ENCODE data around the gene MSH2.
"Not testable (repeated sequence)": the region's sequence is repeated elsewhere in the genome, so short reads cannot be mapped to it uniquely, and the experiment has no call there.

Gene MSH2

DNA sequence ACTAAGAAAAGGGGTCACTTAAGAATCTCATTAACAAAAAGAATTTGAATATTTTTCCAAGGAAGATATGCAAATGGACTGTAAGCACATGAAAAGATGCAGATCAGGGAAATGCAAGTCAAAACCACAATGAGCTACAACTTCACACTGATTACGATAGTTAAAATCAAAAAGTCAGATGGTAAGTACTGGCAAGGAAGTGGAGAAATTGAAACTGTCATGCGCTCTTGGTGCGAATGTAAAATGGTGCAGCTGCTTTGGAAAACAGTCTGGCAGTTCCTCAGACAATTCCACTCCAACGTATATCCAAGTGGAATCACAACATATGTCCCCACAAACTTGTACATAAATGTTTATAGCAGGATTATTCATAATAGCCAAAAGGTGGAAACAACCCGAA, 81.4 kb downstream of the MSH2 start:
- no peak for DNase-seq (ENCODE audit: low read depth)

DNA sequence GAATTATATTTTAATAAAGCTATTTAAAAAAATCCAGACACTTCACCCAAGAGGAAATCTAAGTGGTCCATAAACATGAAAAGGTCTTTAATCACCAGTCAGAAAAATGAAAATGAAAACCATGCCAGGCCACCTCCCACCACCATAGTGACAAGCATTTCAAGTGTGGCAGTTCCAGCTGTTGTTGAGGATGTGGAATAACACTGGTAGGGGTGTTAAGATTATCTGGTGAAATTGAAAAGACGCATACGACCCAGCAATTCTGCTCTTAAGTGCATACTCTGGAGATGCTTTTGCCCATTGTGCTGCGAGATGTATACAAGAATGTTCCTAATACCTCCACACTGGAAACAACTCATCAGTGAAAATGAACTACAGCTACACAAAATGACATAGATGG, 82.2 kb downstream of the MSH2 start:
- no peak for DNase-seq (ENCODE audit: low read depth)

DNA sequence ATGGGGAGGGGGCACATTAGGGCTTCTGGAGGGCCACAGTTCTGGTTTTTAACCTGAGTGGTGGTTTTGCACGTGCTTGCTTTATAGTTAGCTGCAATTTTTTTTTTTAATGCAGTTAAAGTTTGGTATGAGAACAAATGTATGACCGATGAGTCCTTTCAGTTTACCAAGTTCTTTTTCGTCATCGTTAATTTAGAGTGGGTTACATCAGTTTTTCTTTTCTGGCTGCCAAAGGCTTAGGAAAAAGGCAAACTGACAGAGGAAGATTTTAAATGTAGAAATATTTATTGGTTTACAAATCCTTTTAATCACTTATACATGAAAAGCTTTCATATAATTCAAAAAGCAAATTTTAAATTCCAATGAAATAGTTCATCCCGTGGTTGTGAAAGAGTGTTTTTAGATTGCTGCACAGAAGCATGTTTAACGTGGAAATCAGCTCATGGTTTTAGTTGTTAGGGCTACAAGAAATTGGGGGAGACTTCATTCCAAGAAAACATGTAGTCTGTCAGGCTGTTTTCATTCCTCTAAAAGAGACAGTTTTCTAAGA, 82.9 kb downstream of the MSH2 start:
- no peak for DNase-seq (ENCODE audit: low read depth)

DNA sequence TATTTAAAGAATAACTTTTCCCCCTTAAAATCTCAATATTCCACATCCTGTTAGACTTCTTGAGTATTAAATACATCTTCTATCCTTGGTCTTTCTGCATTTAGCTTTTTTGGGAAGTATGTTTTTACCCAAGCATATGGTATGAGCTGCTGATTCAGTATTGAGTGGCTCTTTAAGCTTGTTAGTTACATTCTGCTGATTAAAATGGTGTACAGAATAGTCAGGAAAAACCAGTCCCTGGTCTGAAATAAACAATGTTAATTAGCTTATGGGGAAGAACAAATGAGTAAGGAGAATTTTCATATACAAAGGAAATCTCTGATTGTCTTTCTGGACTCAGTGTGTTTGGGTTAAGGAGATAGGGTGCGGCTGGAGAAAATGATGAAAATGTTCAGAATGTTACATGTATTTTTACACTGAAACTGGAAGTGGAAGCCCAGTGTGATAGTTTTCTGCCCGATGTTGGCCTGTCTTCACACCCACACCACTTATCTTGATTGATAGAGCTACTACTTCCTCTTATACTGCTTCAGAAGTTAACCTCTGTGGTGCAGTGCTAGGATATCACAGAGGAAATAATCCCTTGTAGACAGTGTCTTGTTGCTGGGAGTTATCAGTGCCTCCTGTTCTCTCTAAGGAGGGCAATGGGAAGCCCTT, 84.0 kb downstream of the MSH2 start:
- no peak for DNase-seq (ENCODE audit: low read depth)

DNA sequence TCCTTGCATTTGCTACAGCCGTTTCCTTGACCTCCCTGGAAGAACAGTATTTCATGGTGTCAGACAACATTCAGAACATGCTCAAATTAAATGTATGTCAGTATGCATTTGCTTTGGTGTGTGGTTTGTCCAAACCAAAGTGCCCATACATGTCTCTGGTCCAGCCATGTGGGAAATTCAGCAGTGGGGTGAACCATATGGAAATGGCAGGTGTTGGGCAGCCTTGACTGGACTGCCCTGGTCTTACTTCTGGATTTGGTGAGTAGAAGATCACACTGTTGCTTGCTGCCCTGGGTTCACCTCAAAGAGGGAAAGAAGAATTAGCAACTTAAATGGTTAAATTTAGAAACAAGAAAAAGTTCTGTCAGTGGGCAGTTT, 84.5 kb downstream of the MSH2 start:
- DNase-seq (ENCODE audit: low read depth), result no peak

DNA sequence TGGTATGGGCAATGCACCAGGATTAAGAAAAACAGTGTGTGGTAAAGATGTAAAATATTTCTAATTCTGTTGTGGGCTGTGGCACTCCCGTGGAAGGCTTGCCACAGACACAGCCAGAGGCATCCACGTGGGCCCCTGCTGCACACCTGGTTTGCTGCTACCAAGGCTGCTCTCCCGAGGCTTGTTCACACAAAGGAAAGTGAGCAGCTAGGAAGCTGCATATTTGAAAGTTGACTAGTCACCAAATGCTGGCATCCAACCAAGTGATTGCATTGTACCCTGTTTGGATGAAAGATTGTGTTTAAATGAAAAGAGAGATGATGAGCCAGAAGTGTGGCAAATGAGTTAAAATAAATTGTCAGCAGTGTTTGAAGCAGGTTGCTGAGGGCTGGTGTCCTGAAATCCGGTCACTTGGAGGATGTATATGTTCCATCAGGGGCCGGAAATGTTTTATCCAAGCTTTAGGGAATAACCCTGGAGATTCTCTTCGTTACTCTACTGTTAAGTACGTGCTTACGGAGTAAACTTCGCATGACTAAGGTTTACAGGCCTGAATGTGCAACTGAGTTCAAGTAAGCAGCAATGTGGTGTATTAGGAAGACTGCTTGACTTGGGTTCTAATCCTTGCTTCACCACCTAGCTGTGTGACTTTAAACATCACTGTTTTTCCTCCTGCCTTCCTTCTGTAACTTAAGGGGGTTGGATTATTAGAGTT, 86.1 kb downstream of the MSH2 start:
- no peak for DNase-seq (ENCODE audit: low read depth)

DNA sequence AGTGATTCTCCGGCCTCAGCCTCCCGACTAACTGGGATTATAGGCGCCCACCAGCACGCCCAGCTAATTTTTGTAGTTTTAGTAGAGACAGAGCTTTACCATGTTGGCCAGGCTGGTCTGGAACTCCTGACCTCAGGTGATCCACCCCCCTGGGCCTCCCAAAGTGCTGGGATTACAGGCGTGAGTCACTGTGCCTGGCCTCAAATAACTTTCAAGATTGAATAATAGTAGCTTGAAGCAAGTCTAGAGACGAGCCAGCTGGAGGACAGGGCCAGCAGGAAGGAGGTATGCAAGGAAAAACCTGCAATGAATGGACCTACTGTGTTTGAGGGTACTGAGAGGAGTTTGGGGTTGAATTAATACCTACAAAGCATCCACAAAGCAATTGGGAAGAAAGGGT, 87.5 kb downstream of the MSH2 start:
- no peak for DNase-seq (ENCODE audit: low read depth)

DNA sequence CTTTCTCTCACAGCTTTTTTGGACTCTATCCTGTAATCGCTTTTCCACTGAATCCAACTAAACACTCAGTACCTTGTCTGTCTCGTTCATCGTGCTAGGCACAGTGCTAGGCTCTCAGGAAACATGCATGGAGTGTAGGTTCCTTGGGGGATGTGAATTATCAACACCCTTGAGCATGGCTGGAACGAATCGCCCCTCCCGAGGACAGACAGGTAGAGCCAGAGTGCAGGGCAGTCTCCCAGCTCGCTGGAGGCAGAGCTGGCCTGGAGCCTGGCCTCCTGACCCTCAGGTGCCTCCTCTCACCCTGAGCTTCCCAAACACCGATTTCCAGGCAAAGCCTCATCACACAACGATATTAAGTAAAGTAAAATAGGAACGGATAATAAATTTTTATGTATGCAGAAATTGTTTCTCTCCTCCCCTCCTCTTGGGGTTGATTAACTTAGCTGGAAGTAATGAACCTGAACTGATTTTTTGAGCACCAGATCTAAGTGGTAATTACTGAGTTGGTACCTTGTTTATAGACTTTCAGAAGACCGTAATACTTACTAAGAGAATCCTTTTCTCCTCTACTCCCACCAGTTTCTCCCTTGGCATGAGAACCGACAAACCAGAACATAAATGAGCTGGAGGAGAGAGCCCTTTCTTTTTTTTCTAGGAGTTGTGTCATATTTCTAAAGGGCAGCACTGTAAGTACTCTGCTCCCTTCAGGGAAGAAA, 90.5 kb downstream of the MSH2 start:
- no peak for DNase-seq (ENCODE audit: low read depth)

DNA sequence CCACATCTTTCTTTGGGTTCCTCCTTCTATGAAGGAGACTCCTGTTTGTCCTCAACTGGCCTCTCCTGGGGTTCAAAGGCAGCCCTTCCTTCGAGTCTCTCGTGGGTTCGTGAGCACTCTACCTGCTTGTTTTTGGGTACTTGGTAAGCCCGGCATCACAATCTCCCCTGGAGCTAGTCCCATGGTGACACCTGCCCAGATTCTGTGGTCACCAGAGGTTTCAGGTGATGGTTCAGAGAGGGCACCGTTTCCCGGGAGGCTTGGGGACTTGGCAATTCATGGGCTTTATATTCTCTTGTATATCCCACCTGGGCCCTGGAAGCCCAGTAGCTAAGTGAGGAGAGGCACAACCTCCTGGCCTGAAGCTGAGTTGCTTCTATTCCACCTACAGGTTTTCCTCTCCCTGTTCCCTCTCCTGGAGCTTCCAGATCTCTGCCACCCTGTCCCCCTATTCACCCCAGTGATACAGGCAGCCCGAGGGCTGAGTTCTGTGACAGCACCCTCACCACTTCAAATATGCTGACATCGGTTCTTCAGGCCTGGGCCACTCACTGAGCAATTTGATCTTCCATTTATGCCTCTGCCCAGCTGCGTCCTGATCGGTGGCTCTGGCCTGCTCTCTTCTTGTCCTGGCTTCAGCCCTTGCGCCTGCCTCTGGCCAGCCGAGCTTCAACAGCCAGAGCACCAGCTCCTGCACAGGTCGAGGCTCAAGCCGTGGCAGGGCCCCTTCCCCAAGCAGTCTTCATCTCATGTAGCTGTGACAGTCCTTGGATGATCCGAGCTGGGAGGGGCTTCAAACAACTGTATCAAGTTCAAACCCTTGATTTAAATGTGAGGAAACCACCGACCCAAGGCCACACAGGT, 91.5 kb downstream of the MSH2 start:
- no peak for DNase-seq (ENCODE audit: low read depth)

DNA sequence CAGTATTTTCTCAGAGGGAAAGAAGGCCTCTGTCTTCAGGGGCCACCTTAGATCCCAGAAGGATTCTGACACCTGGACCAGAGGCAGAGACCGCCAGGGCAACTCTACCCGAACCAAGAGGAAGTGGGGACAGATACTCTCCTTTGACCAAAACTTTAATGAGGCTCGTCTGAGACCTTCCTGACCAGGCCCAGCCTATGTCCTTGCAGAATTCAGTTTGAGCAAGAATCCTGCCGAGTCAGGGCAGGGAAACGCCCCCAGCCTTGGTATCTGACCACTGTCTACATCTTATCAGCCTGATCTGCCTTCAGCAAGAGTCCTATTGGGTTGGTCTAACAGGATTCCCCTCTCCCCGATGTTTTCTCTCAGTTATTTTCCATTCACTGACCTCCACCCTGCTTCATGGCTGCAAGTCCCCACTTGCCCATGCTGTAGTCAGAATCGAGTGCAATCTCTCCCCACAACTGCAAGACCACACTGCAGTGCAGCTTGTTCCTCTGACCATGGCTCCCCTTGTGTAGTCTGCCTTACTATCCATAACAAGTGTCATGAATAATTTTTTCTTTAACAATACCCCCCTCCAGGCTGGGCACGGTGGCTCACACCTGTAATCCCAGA, 95.0 kb downstream of the MSH2 start:
- no peak for DNase-seq (ENCODE audit: low read depth)

DNA sequence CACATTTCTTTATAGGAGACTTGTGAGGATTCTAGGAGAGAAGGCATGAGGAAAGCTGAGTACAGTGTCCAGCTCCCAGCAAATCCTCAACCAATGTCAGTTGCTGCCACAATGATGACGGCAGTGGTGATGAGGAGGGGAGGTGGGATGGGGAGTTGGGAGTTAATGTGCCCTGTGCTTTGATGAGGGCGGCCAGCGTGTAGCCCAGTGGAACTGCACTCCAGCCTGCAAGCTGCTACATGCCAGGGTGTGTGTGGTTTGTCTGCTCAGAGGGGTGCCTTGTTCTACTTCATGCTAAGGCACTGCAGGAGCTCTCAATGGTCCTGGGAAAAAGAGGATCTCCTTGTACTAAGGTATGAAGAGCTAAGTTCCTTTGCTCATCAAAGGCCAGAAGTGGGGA, 96.1 kb downstream of the MSH2 start:
- no peak for DNase-seq (ENCODE audit: low read depth)

DNA sequence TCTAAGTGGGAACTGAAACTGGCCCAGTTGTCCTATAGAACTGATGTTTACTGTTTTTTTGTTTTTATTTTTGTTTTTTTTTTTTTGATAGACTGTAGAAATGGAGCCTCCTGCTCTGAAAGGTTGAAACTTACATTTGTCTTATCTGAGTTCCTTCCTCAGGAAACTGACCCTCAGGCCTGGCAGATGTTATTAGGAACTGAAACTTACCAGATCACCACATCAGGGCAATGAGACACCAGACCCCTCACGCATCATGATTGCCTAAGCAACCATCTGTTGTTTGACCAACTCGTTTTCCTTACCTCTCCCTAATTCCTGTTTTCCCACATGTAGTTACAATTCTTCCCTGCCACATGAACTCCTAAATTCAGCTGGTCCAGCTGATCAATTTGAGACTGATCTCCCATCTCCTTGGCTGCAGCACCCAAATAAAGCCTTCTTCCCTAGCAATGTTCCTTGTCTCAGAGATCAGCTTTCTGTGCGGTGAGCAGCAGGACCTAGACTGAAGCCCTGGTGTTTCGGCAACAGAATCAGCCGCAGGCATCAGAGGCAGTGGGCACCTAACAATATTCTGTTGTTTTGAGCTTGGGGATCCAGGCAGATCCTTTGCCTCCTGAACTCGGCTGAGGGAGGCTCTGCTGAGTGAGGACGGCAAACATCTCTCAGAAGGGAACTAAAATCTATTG, 96.8 kb downstream of the MSH2 start:
- DNase-seq (ENCODE audit: low read depth), result no peak

DNA sequence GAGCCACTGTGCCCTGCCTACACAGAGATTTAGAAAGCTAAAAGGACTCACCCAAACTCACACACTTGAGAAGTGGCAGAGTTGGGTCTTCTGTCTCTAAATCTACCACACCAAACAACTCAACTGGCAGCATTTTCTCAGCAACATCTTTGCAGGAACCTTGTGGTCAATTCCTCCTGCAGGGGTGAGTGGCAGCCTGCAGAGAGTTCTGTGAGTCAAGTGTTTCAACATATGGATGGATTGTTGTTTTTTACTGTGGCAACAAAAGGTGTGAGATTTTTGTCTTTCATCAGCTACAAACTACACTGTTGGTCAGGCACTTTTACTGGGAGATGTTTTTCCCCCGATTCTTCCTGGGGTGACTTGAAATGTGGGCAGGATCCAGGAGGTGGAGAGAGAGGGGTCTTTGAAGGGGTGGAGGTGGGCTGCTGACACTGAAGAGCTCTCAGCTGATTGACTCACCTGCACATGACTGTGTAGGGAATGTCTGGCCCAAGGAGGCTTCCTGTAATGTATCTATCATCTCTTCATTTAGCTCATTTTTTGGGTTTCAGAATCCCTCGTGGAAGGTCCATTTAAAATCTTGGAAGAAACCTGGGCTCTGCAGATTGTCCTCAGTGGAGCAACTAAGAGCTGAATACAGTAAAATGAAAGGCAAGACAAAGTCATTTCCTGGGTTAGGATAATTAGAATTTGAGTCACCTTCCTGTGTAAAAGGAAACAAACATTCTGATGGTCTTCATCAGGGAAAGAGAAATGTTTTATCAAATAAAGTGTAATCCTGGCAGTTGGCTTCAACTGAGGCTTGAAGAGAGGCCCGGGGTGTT, 98.6 kb downstream of the MSH2 start:
- no peak for DNase-seq (ENCODE audit: low read depth)

DNA sequence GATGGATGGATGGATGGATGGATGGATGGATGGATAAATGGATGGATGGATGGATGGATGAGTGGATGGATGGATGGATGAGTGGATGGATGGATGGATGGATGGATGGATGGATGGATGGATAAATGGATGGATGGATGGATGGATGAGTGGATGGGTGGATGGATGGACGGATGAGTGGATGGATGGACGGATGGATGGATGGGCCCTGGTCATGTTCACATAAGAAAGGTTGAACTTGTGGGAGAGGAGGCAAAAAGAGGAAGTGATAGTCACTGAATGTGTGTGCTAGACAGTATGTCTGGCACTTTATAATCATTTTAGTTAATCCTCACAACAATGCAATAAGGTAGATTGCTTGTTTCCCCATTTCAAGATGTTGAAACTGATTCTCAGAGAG, 99.5 kb downstream of the MSH2 start:
- not testable (repeated sequence) for DNase-seq (ENCODE audit: low read depth)

DNA sequence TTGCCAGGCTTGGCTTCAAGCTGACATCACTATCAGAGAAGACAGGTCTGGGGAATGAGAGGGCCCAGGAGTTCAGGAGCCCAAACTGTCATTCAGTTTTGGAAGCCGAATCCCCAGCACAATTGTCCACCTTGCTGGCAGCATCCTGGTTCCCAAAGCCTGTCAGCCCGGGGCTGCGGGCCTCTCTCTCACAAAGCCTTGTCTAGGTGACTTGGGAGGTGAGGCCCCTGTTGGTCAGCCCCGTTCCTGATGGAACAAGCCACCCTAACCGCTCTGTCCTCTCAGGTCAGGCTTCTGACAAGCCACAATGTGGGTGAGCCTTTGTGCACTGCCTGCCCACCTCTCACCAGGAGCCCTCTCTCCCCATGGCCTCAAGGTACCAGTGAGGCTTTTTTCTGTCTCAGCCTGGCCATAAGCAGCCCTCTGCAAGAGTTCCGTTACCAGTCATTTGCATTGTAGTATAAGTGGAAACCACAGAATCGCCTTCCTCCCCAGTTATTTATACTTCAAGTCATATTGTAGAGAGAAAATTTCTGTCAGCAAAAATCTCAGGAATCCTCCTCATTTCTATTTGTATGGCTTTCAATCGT, 100.6 kb downstream of the MSH2 start:
- no peak for DNase-seq (ENCODE audit: low read depth)

DNA sequence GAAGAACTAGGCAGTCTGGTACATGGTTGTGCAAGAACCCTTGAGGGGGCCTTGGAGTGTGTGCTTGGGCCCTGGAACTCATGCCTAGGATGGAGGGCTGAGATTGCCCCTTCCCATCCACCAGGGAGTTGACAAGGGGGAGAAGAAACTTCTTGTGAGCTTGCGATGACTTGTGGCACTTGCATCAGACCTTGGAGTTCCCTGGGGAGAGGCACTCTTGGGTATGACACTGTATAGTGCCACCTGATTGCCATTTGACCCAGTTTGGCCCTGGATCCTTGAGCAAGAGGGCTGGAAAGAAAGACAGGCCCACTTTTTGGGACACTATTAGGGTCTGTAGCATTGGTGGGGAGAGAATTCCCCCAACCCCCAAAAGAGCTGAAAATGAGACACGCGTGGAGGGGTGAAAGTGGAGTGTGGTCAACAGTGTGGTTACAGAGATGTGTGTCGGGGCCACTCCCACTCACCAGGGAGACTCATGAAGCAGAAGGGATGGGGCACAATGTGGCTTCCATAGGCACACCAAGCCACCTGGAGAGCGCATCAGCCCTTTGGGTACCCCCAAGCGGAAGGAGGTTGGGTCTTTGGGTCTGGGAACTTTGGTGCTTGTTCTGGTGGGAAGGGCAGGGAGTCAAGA, 101.3 kb downstream of the MSH2 start:
- DNase-seq (ENCODE audit: low read depth), result no peak

DNA sequence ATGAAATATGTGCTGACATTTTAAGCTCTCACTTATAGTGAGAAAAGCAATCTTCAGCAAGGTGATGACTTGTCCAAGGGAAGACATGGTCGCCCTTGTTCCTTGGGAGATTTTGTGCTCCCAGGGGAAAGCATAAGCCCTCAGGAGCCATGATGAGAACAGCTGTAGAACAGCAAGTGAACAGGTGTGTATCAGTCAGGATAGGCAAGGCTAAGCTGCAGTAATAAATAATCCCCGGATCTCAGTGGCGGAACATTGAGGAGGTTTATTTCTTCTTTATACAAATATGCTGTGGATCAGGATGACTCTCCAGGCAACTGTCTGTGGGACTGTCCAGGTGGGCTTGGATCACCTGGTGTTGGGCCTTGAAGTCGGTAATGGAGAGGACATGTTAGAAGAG, 103.1 kb downstream of the MSH2 start:
- DNase-seq (ENCODE audit: low read depth), result no peak

DNA sequence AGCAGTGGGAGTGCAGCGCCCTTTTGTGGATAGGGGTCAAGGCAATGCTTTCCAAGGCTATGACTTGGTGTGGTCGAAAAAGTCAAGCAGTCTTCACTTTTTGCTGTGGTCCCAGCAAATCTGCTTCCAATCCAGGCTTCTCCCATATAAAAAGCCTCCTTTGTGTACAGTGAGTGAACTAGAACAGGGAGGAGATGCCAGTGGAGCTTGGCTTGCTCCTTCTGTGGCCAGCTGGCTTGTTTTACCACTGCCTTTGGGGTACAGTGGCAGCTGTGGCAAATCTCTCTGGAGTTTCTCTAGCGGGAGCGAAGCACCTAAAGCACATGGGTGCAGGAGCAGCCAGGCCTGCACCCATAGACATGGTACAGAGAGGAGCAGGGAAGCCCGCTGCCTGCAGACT, 103.5 kb downstream of the MSH2 start:
- DNase-seq (ENCODE audit: low read depth), result no peak

DNA sequence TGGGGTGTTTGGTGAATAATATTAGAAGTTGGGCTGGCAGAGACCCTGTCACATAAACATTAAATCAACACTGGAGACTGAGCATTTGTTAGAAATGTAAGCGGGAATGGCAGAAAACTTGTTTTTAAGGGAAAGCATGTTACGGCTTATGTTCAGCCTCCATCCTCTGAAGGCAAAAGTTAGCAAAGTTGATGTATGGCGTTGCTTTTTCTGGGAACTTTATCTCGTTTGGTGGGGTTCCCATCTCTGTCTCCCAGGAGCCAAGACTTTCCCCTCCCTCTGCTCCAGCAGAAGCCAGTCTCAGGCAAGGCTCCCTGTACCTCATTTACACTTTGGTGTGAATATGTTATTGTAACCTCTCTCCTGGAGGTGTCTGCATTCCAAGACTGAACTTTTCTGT, 105.1 kb downstream of the MSH2 start:
- DNase-seq (ENCODE audit: low read depth), result no peak
